Stimulated activated effector memory CD8-positive, alpha-beta T cell treated with anti-CD3 and anti-CD28 coated beads, Interleukin-12 subunit alpha, Interleukin-12 subunit beta, amount 100 ng/mL, for 72 hours (primary cell): ENCODE results near the gene GMNN.

ENCODE experiments used
- ATAC-seq: fragments of 150-1000 bp; cut with Tn5 transposase; 2 replicates; pipeline ENCODE4 v1.10.0; 2021
- DNase-seq, 2 donors: peaks; one replicate each; pipeline ENCODE4 v3.0.0; 2021 to 2022; ENCODE audit warnings: low spot score in 2 of 2
- H3K27ac Mint-ChIP-seq: one replicate; pipeline ENCODE4 v1.8.0; 2022; ENCODE audit warnings: mild to moderate bottlenecking, mixed read lengths
- H3K36me3 Mint-ChIP-seq: one replicate; pipeline ENCODE4 v1.8.0; 2022; ENCODE audit warnings: mild to moderate bottlenecking, mixed read lengths
- H3K4me1 Mint-ChIP-seq: one replicate; pipeline ENCODE4 v1.8.0; 2022; ENCODE audit warnings: mixed read lengths
- H3K4me3 Mint-ChIP-seq: one replicate; pipeline ENCODE4 v1.8.0; 2022; ENCODE audit warnings: mild to moderate bottlenecking, mixed read lengths
- H3K9me3 Mint-ChIP-seq: one replicate; pipeline ENCODE4 v1.8.0; 2022; ENCODE audit warnings: mixed read lengths

Gene GMNN

GRCh38 chr6:24778121-24778520 is 3.4 kb downstream of the GMNN start:
- Mint-ChIP-seq H3K4me1 (peaks cover 20% of the 10 kb centered on the region), H3K36me3 (peaks cover 84% of the 10 kb centered on the region), H3K9me3 (no peaks in the 10 kb centered on the region), H3K4me3 (peak overlapping the region; percentile 97), H3K27ac (no peak overlapping the region)
- ATAC-seq (no peak), DNase-seq (no peak)

GRCh38 chr6:24778878-24779277 is 4.1 kb downstream of the GMNN start:
- ATAC-seq: no peak
- H3K9me3 Mint-ChIP-seq: no peaks in the 10 kb centered on the region
- peaks cover 20% of the 10 kb centered on the region for H3K4me1 Mint-ChIP-seq
- no peak overlapping the region for H3K27ac Mint-ChIP-seq
- DNase-seq: no peak
- H3K4me3 Mint-ChIP-seq: no peak overlapping the region
- H3K36me3 Mint-ChIP-seq: peaks cover 91% of the 10 kb centered on the region

GRCh38 chr6:24779416-24780016 is 4.8 kb downstream of the GMNN start:
- Mint-ChIP-seq H3K36me3 (peaks cover 97% of the 10 kb centered on the region), H3K4me3 (no peak overlapping the region), H3K9me3 (no peaks in the 10 kb centered on the region)

GRCh38 chr6:24780206-24780605 is 5.5 kb downstream of the GMNN start:
- H3K36me3 Mint-ChIP-seq: peaks cover 97% of the 10 kb centered on the region
- DNase-seq (no peak), ATAC-seq (no peak)
- H3K4me3 Mint-ChIP-seq: no peak overlapping the region
- H3K9me3 Mint-ChIP-seq: no peaks in the 10 kb centered on the region
- peaks cover 20% of the 10 kb centered on the region for H3K4me1 Mint-ChIP-seq
- no peak overlapping the region for H3K27ac Mint-ChIP-seq

More at GRCh38 chr6:24779416-24780016, 4.8 kb downstream of the GMNN start:
- H3K27ac Mint-ChIP-seq: no peak overlapping the region
- peaks cover 20% of the 10 kb centered on the region for H3K4me1 Mint-ChIP-seq
- no peak for ATAC-seq
- DNase-seq: no peak

GRCh38 chr6:24788031-24788665 is 13.4 kb downstream of the GMNN start:
- Mint-ChIP-seq H3K27ac (peak overlapping the region; percentile 43), H3K4me1 (peaks cover 7% of the 10 kb centered on the region), H3K4me3 (no peak overlapping the region), H3K9me3 (no peaks in the 10 kb centered on the region), H3K36me3 (peaks cover 64% of the 10 kb centered on the region)
- no peak for DNase-seq
- ATAC-seq: peak; percentile 55

- Mint-ChIP-seq H3K4me3 (no peak overlapping the region), H3K9me3 (no peaks in the 10 kb centered on the region), H3K4me1 (peaks cover 14% of the 10 kb centered on the region), H3K27ac (no peak overlapping the region), H3K36me3 (no peaks in the 10 kb centered on the region)
- ATAC-seq: no peak
- no peak for DNase-seq
These were observed 20.4 kb downstream of the GMNN start for GRCh38 chr6:24795106-24795505.

GRCh38 chr6:24796616-24797290 is 22.0 kb downstream of the GMNN start:
- H3K4me1 Mint-ChIP-seq: peaks cover 14% of the 10 kb centered on the region
- no peak overlapping the region for H3K27ac Mint-ChIP-seq
- DNase-seq: no peak

GRCh38 chr6:24797596-24798216 is 23.0 kb downstream of the GMNN start:
- H3K4me3 Mint-ChIP-seq: no peak overlapping the region
- ATAC-seq (no peak), DNase-seq (no peak)
- peaks cover 23% of the 10 kb centered on the region for H3K36me3 Mint-ChIP-seq
- peaks cover 14% of the 10 kb centered on the region for H3K4me1 Mint-ChIP-seq
- H3K27ac Mint-ChIP-seq: no peak overlapping the region
- H3K9me3 Mint-ChIP-seq: no peaks in the 10 kb centered on the region

More at GRCh38 chr6:24796616-24797290, 22.0 kb downstream of the GMNN start:
- Mint-ChIP-seq H3K4me3 (no peak overlapping the region), H3K9me3 (no peaks in the 10 kb centered on the region), H3K36me3 (peaks cover 14% of the 10 kb centered on the region)
- no peak for ATAC-seq

GRCh38 chr6:24798740-24799540 is 24.2 kb downstream of the GMNN start, which contains the start of gene ARMH2:
Gene ARMH2, minus strand, starts transcription at chr6:24798917. Its CDS starts 60 bp downstream, at chr6:24798857.
- Mint-ChIP-seq H3K4me3 (no peak within 1 kb of the TSS), H3K27ac (no peak within 1 kb of the TSS), H3K36me3 (peaks cover 36% of the 10 kb centered on the region), H3K9me3 (no peaks in the 10 kb centered on the region), H3K4me1 (peaks cover 14% of the 10 kb centered on the region)
- no peak for DNase-seq
- no peak for ATAC-seq

GRCh38 chr6:24799541-24799915 is 24.8 kb downstream of the GMNN start:
- H3K36me3 Mint-ChIP-seq: peaks cover 41% of the 10 kb centered on the region
- DNase-seq: no peak
- ATAC-seq: no peak
- H3K9me3 Mint-ChIP-seq: no peaks in the 10 kb centered on the region
- H3K4me1 Mint-ChIP-seq: peaks cover 14% of the 10 kb centered on the region
- H3K4me3 Mint-ChIP-seq: no peak overlapping the region
- no peak overlapping the region for H3K27ac Mint-ChIP-seq

- no peak for ATAC-seq
- DNase-seq: no peak
- peaks cover 6% of the 10 kb centered on the region for H3K4me1 Mint-ChIP-seq
- H3K9me3 Mint-ChIP-seq: no peaks in the 10 kb centered on the region
- H3K4me3 Mint-ChIP-seq: no peak overlapping the region
- peaks cover 71% of the 10 kb centered on the region for H3K36me3 Mint-ChIP-seq
- peak overlapping the region; percentile 82 for H3K27ac Mint-ChIP-seq
These were observed 27.7 kb downstream of the GMNN start for GRCh38 chr6:24802271-24803059.

GRCh38 chr6:24807584-24807983 is 32.8 kb downstream of the GMNN start:
- DNase-seq: no peak
- Mint-ChIP-seq H3K27ac (no peak overlapping the region), H3K4me3 (no peak overlapping the region), H3K4me1 (no peaks in the 10 kb centered on the region), H3K36me3 (peaks cover 90% of the 10 kb centered on the region), H3K9me3 (no peaks in the 10 kb centered on the region)
- no peak for ATAC-seq

- no peaks in the 10 kb centered on the region for H3K9me3 Mint-ChIP-seq
- ATAC-seq (no peak), DNase-seq (no peak)
- H3K27ac Mint-ChIP-seq: peak overlapping the region; percentile 74
- H3K4me3 Mint-ChIP-seq: no peak overlapping the region
- peaks cover 69% of the 10 kb centered on the region for H3K36me3 Mint-ChIP-seq
- no peaks in the 10 kb centered on the region for H3K4me1 Mint-ChIP-seq
These were observed 35.0 kb downstream of the GMNN start for GRCh38 chr6:24809728-24810127.

- Mint-ChIP-seq H3K4me1 (peaks cover 4% of the 10 kb centered on the region), H3K27ac (peak overlapping the region; percentile 2), H3K4me3 (no peak overlapping the region), H3K36me3 (peaks cover 60% of the 10 kb centered on the region), H3K9me3 (no peaks in the 10 kb centered on the region)
- no peak for ATAC-seq
- DNase-seq: no peak
These were observed 43.6 kb downstream of the GMNN start for GRCh38 chr6:24818346-24818745.
